ENCODE measurements around the gene ARHGEF17.

Gene ARHGEF17

DNA sequence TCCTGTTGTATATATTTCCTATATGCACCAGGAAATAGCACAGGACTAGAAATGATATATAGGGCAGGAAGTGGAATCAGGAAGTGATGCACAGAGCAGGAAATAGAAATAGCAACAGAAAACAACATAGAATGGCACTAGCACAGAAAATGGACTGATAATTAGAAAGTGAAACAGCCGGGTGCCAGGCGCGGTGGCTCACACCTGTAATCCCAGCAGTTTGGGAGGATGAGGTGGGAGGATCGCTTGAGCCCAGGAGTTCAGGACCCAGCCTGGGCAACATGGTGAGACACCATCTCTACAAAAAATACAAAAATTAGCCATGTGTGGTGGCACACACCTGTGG lies 58.2 kb downstream of the ARHGEF17 start:
- Histone ChIP-seq H3K9ac (ENCODE audit: low read depth in 1 of 2, low read length in 2 of 2) (no peak overlapping the region), H3K36me3 (ENCODE audit: control insufficient read depth in 1 of 2, insufficient read depth in 2 of 2, low read length in 2 of 2) (peaks cover 0 to 12% of the 10 kb centered on the region in 2 donors), H3K4me3 (ENCODE audit: low read depth in 1 of 2, low read length in 2 of 2) (no peak overlapping the region), H3K9me3 (ENCODE audit: control insufficient read depth in 1 of 2, low read length in 2 of 2) (no peaks in the 10 kb centered on the region), H3K27me3 (ENCODE audit: control insufficient read depth in 1 of 2, insufficient read depth in 2 of 2, low read length in 2 of 2) (no peaks in the 10 kb centered on the region), H3K27ac (ENCODE audit: low read depth, low read length) (no peak overlapping the region), H3K4me1 (ENCODE audit: control insufficient read depth in 1 of 2, insufficient read depth in 2 of 2, low read length in 2 of 2) (no peaks in the 10 kb centered on the region)

- Histone ChIP-seq H3K4me3 (ENCODE audit: low read depth in 1 of 2, low read length in 2 of 2) (no peak overlapping the region), H3K27me3 (ENCODE audit: control insufficient read depth in 1 of 2, insufficient read depth in 2 of 2, low read length in 2 of 2) (no peaks in the 10 kb centered on the region), H3K9ac (ENCODE audit: low read depth in 1 of 2, low read length in 2 of 2) (no peak overlapping the region), H3K9me3 (ENCODE audit: control insufficient read depth in 1 of 2, low read length in 2 of 2) (no peaks in the 10 kb centered on the region), H3K4me1 (ENCODE audit: control insufficient read depth in 1 of 2, insufficient read depth in 2 of 2, low read length in 2 of 2) (peaks cover 0 to under 1% of the 10 kb centered on the region in 2 donors), H3K36me3 (ENCODE audit: control insufficient read depth in 1 of 2, insufficient read depth in 2 of 2, low read length in 2 of 2) (peaks cover 0 to 11% of the 10 kb centered on the region in 2 donors), H3K27ac (ENCODE audit: low read depth, low read length) (no peak overlapping the region)
These were observed 58.9 kb downstream of the ARHGEF17 start for GRCh38 chr11:73366953-73367352.

GRCh38 chr11:73367482-73368024 lies 59.5 kb downstream of the ARHGEF17 start:
- Histone ChIP-seq H3K9ac (ENCODE audit: low read depth in 1 of 2, low read length in 2 of 2) (no peak overlapping the region), H3K4me3 (ENCODE audit: low read depth in 1 of 2, low read length in 2 of 2) (no peak overlapping the region), H3K9me3 (ENCODE audit: control insufficient read depth in 1 of 2, low read length in 2 of 2) (no peaks in the 10 kb centered on the region), H3K4me1 (ENCODE audit: control insufficient read depth in 1 of 2, insufficient read depth in 2 of 2, low read length in 2 of 2) (peaks cover 0 to 5% of the 10 kb centered on the region in 2 donors), H3K27ac (ENCODE audit: low read depth, low read length) (no peak overlapping the region), H3K36me3 (ENCODE audit: control insufficient read depth in 1 of 2, insufficient read depth in 2 of 2, low read length in 2 of 2) (peaks cover 0 to 10% of the 10 kb centered on the region in 2 donors), H3K27me3 (ENCODE audit: control insufficient read depth in 1 of 2, insufficient read depth in 2 of 2, low read length in 2 of 2) (no peaks in the 10 kb centered on the region)

- Histone ChIP-seq H3K27me3 (ENCODE audit: control insufficient read depth in 1 of 2, insufficient read depth in 2 of 2, low read length in 2 of 2) (no peaks in the 10 kb centered on the region), H3K9me3 (ENCODE audit: control insufficient read depth in 1 of 2, low read length in 2 of 2) (no peaks in the 10 kb centered on the region), H3K27ac (ENCODE audit: low read depth, low read length) (no peak overlapping the region), H3K4me3 (ENCODE audit: low read depth in 1 of 2, low read length in 2 of 2) (no peak overlapping the region), H3K36me3 (ENCODE audit: control insufficient read depth in 1 of 2, insufficient read depth in 2 of 2, low read length in 2 of 2) (no peaks in the 10 kb centered on the region), H3K4me1 (ENCODE audit: control insufficient read depth in 1 of 2, insufficient read depth in 2 of 2, low read length in 2 of 2) (peaks cover 4 to 12% of the 10 kb centered on the region in 2 donors), H3K9ac (ENCODE audit: low read depth in 1 of 2, low read length in 2 of 2) (no peak overlapping the region)
These were observed 64.4 kb downstream of the ARHGEF17 start for GRCh38 chr11:73372375-73372993.

DNA sequence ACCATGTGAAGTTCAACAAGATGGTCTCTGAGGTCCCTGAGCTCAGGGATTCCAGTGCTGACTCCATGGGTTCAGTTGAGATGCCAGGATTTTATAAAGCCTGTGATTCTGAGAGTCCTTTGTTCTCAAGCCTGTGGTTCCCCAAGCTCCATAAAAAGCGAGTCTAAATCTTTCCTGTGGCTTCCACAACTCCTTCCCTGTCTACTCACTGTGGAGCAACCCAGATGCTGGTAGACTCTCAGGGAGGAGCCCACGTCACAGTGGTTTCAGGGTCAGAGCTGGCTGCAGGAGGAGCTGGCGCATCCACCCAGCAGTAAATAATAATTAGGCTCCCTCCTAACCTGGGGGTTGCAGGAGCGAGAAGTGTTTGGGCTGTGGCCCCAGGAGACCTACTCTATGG lies 66.1 kb downstream of the ARHGEF17 start:
- Histone ChIP-seq H3K4me1 (ENCODE audit: control insufficient read depth in 1 of 2, insufficient read depth in 2 of 2, low read length in 2 of 2) (peaks cover 4 to 21% of the 10 kb centered on the region in 2 donors), H3K4me3 (ENCODE audit: low read depth in 1 of 2, low read length in 2 of 2) (no peak overlapping the region)

DNA sequence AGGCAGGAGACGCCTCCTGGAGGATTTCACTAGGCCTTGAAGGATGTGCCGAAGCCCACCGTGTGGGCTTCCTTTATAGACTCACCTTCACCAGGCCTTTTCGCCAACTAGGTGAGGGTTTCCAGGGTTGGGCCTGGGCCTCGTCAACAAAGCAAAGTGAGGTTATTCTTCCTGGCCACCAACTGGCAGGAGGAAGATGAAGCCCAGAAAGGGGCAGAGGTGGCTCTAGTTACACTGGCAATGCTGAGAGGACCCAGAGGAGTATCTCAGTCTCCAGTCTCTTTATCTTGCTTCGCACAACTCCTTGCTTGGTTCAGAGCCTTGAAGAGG lies 67.7 kb downstream of the ARHGEF17 start:
- Histone ChIP-seq H3K36me3 (ENCODE audit: control insufficient read depth in 1 of 2, insufficient read depth in 2 of 2, low read length in 2 of 2) (no peaks in the 10 kb centered on the region), H3K27me3 (ENCODE audit: control insufficient read depth in 1 of 2, insufficient read depth in 2 of 2, low read length in 2 of 2) (no peaks in the 10 kb centered on the region), H3K27ac (ENCODE audit: low read depth, low read length) (peak overlapping the region; percentile 17), H3K9ac (ENCODE audit: low read depth in 1 of 2, low read length in 2 of 2) (peak overlapping the region in 1 of 2 donors; percentile 18), H3K4me1 (ENCODE audit: control insufficient read depth in 1 of 2, insufficient read depth in 2 of 2, low read length in 2 of 2) (peaks cover 4 to 23% of the 10 kb centered on the region in 2 donors), H3K4me3 (ENCODE audit: low read depth in 1 of 2, low read length in 2 of 2) (no peak overlapping the region), H3K9me3 (ENCODE audit: control insufficient read depth in 1 of 2, low read length in 2 of 2) (no peaks in the 10 kb centered on the region)

More for the DNA sequence above, 66.1 kb downstream of the ARHGEF17 start:
- Histone ChIP-seq H3K27me3 (ENCODE audit: control insufficient read depth in 1 of 2, insufficient read depth in 2 of 2, low read length in 2 of 2) (no peaks in the 10 kb centered on the region), H3K9me3 (ENCODE audit: control insufficient read depth in 1 of 2, low read length in 2 of 2) (no peaks in the 10 kb centered on the region), H3K9ac (ENCODE audit: low read depth in 1 of 2, low read length in 2 of 2) (no peak overlapping the region), H3K36me3 (ENCODE audit: control insufficient read depth in 1 of 2, insufficient read depth in 2 of 2, low read length in 2 of 2) (no peaks in the 10 kb centered on the region), H3K27ac (ENCODE audit: low read depth, low read length) (no peak overlapping the region)

- peak within 1 kb of the TSS; percentile 74 to 89 for H3K4me3 ChIP-seq (ENCODE audit: low read depth in 1 of 2, low read length in 2 of 2)
- H3K27ac ChIP-seq (ENCODE audit: low read depth, low read length), result peak within 1 kb of the TSS; percentile 65
- no peaks in the 10 kb centered on the region for H3K9me3 ChIP-seq (ENCODE audit: control insufficient read depth in 1 of 2, low read length in 2 of 2)
- H3K4me1 ChIP-seq (ENCODE audit: control insufficient read depth in 1 of 2, insufficient read depth in 2 of 2, low read length in 2 of 2), result peaks cover 6 to 23% of the 10 kb centered on the region in 2 donors
- no peaks in the 10 kb centered on the region for H3K27me3 ChIP-seq (ENCODE audit: control insufficient read depth in 1 of 2, insufficient read depth in 2 of 2, low read length in 2 of 2)
- H3K36me3 ChIP-seq (ENCODE audit: control insufficient read depth in 1 of 2, insufficient read depth in 2 of 2, low read length in 2 of 2), result no peaks in the 10 kb centered on the region
- H3K9ac ChIP-seq (ENCODE audit: low read depth in 1 of 2, low read length in 2 of 2), result peak within 1 kb of the TSS; percentile 81 to 97
These were observed 68.2 kb downstream of the ARHGEF17 start, which contains the start of gene RELT for GRCh38 chr11:73376160-73376802. Gene RELT, plus strand, starts transcription at chr11:73376399. Its CDS starts 12,738 bp downstream, at chr11:73389137.

GRCh38 chr11:73376803-73377629 lies 68.9 kb downstream of the ARHGEF17 start:
- peaks cover 10 to 23% of the 10 kb centered on the region in 2 donors for H3K4me1 ChIP-seq (ENCODE audit: control insufficient read depth in 1 of 2, insufficient read depth in 2 of 2, low read length in 2 of 2)
- H3K36me3 ChIP-seq (ENCODE audit: control insufficient read depth in 1 of 2, insufficient read depth in 2 of 2, low read length in 2 of 2), result no peaks in the 10 kb centered on the region
- no peaks in the 10 kb centered on the region for H3K9me3 ChIP-seq (ENCODE audit: control insufficient read depth in 1 of 2, low read length in 2 of 2)
- H3K27me3 ChIP-seq (ENCODE audit: control insufficient read depth in 1 of 2, insufficient read depth in 2 of 2, low read length in 2 of 2), result no peaks in the 10 kb centered on the region
- peak overlapping the region; percentile 65 for H3K27ac ChIP-seq (ENCODE audit: low read depth, low read length)
- H3K4me3 ChIP-seq (ENCODE audit: low read depth in 1 of 2, low read length in 2 of 2), result peak overlapping the region; percentile 74 to 89
- H3K9ac ChIP-seq (ENCODE audit: low read depth in 1 of 2, low read length in 2 of 2), result peak overlapping the region; percentile 81 to 97

GRCh38 chr11:73379189-73379880 lies 71.3 kb downstream of the ARHGEF17 start:
- Histone ChIP-seq H3K27ac (ENCODE audit: low read depth, low read length) (no peak overlapping the region), H3K9ac (ENCODE audit: low read depth in 1 of 2, low read length in 2 of 2) (no peak overlapping the region), H3K4me3 (ENCODE audit: low read depth in 1 of 2, low read length in 2 of 2) (no peak overlapping the region), H3K36me3 (ENCODE audit: control insufficient read depth in 1 of 2, insufficient read depth in 2 of 2, low read length in 2 of 2) (no peaks in the 10 kb centered on the region), H3K4me1 (ENCODE audit: control insufficient read depth in 1 of 2, insufficient read depth in 2 of 2, low read length in 2 of 2) (peaks cover 27 to 40% of the 10 kb centered on the region in 2 donors), H3K27me3 (ENCODE audit: control insufficient read depth in 1 of 2, insufficient read depth in 2 of 2, low read length in 2 of 2) (no peaks in the 10 kb centered on the region), H3K9me3 (ENCODE audit: control insufficient read depth in 1 of 2, low read length in 2 of 2) (no peaks in the 10 kb centered on the region)

All from duodenal mucosa (tissue), 2 donors.